BJ (cell line): Measurements from ENCODE around the gene DIP2C. TPM values are rescaled to one million over a fixed set of nuclear protein-coding genes. Genes with fewer than 3 reads are reported as not detected.

Experiments used
- CTCF ChIA-PET: fragments of 350-600 bp; formaldehyde crosslinking; extraction: SDS; loops from one replicate; lab custom pipeline; 2021; ENCODE audit warnings: antibody characterized with exemption, inconsistent platforms; lab: Yijun Ruan, JAX
- POLR2A ChIA-PET: fragments of 300-600 bp; sonication (Branson Sonifier 250); formaldehyde crosslinking; extraction: SDS; loops from one replicate; lab custom pipeline; 2021; ENCODE audit warnings: antibody characterized with exemption; lab: Charles Lee
- DNase-seq: peaks from one replicate; pipeline ENCODE4 v3.0.0-alpha.2; 2011; ENCODE audit warnings: low read depth
- H3K27me3 ChIP-seq: 2 replicates; pipeline ENCODE4 v1.6.0; 2011; ENCODE audit warnings: low read length; ENCODE audit not compliant: control insufficient read depth, insufficient read depth
- H3K36me3 ChIP-seq: 2 replicates; pipeline ENCODE4 v1.5.1; 2011; ENCODE audit warnings: low read length; ENCODE audit not compliant: control insufficient read depth, insufficient read depth
- H3K4me3 ChIP-seq: 2 replicates; pipeline ENCODE4 v1.5.1; 2011; ENCODE audit warnings: low read depth, mild to moderate bottlenecking, control low read depth, low read length
- polyA plus RNA-seq: library from polyadenylated mRNA; depleted of rRNA; stranded (reverse); fragments of >200 nt; gene quantifications from 2 replicates; pipeline ENCODE4 v1.2.3, GENCODE V29; 2011
- TF ChIP-seq, protein P1 (sequence below): IDR thresholded peaks from 2 replicates; pipeline ENCODE4 v1.5.1; 2011; ENCODE audit warnings: low read depth, mild to moderate bottlenecking, control low read depth, inconsistent platforms, low read length, moderate library complexity; ENCODE audit not compliant: insufficient read depth

The DIP2C gene
- polyA plus RNA-seq, 1 experiment: 9.3 TPM

DNA sequence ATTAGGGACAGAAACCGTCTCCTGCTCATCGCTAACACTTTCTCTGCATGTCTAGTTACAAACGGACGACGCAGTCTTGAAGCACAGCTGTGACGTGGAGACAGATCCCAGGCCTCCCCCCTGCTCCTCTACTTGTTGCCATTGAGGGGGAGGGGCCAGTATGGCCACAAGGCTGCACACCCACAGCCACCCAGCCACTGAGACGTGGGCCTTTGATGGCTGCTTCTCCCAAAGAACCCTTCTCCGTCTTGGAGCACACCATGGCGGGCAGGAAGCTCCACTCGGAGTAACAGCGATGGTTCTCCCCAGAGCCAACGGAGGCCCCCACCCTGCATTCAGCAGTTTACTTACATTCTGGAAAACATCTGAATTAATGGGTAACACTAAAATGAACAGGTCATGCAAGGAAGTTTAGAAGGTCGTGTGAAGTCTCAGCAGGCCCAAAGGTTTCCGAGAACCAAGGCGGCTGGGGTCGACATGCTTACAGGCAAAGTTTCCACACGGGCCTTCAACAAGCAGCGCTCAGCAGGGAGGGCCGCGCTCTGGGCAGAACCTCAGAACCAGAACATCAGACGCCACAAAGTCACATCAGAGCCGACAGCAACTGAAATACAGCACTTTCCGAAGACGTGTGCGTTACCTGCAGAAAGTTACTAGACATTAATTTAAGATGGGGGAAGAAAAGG, 169.6 kb downstream of the DIP2C start:
- Histone ChIP-seq H3K27me3 (no peaks in the 10 kb centered on the region), H3K4me3 (no peak overlapping the region), H3K36me3 (peaks cover 4% of the 10 kb centered on the region)
- ChIA-PET CTCF (no interaction called here), POLR2A (no interaction called here)
- TF ChIP-seq, protein P1, sequence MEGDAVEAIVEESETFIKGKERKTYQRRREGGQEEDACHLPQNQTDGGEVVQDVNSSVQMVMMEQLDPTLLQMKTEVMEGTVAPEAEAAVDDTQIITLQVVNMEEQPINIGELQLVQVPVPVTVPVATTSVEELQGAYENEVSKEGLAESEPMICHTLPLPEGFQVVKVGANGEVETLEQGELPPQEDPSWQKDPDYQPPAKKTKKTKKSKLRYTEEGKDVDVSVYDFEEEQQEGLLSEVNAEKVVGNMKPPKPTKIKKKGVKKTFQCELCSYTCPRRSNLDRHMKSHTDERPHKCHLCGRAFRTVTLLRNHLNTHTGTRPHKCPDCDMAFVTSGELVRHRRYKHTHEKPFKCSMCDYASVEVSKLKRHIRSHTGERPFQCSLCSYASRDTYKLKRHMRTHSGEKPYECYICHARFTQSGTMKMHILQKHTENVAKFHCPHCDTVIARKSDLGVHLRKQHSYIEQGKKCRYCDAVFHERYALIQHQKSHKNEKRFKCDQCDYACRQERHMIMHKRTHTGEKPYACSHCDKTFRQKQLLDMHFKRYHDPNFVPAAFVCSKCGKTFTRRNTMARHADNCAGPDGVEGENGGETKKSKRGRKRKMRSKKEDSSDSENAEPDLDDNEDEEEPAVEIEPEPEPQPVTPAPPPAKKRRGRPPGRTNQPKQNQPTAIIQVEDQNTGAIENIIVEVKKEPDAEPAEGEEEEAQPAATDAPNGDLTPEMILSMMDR: no peak
- no peak for DNase-seq

DNA sequence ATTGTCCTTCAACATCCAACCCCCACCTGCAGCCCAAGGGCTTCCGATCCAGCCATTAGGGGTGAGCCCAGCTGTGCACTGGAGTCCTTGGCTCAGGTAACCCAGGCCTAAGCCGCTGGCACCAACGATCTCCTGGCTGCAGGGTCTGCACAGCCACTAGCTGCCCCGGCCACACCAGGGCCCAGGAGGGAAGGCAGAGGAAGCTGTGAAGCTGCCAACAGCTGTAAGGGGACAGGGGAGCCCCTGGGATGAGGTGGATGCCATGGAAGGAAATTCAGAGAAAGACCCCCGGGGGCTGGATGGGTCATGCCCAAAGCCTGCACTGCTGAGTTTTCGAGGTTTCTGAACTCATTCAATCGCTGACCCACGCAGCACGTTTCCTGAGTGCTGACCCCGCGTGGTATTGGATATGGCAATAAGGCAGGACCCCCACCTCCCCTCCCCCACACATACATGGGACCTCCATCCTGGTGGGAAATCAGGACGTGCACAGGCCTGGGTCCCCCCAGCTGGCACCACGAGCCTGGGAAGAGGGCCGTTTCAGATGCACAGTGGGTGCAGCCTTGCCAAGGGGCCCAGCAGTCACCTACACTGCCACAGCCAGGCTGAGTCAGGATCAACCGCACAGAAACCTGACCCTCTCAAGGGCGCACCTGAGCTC, 170.3 kb downstream of the DIP2C start:
- no peak for DNase-seq
- TF ChIP-seq, protein P1: no peak
- POLR2A ChIA-PET: no interaction called here
- no peaks in the 10 kb centered on the region for H3K27me3 ChIP-seq
- peaks cover 5% of the 10 kb centered on the region for H3K36me3 ChIP-seq
- CTCF ChIA-PET: interaction anchor here (1.0 kb wide), 1 partner anchor 9 kb away, joined by 3 read pairs; no protein-coding TSS in a partner anchor
- H3K4me3 ChIP-seq: no peak overlapping the region

DNA sequence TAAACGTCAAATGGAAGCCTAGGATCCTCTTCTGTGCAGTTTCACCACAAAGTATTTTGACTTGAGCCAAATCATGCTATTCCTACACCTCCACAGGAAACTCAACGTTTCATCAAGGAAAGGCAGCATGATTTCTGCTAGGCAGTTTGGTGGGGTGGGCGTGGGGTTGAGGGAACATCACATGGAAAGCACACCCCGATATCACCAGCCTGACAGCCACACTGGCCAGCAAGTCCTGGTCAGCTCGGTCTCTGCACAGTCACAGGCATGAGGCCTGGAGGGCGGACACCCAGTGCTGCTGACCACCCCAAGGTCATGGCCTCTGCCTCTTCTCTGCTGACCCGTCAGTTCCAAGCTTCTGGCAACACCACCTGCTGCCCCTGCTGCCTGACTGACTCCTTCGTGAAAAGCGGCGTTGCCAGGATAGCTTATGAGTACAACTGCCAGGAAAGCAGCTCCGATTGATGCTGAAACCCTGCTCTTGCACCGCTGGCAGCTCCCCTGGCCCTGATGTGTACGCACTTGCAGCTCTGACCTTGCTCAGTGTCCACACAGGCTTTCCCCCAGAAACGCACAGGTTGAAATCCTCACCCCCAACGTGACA, 171.5 kb downstream of the DIP2C start:
- no peak for DNase-seq
- CTCF ChIA-PET: interaction anchor here (0.8 kb wide), 1 partner anchor 271 kb away, joined by 3 read pairs; no protein-coding TSS in a partner anchor

DNA sequence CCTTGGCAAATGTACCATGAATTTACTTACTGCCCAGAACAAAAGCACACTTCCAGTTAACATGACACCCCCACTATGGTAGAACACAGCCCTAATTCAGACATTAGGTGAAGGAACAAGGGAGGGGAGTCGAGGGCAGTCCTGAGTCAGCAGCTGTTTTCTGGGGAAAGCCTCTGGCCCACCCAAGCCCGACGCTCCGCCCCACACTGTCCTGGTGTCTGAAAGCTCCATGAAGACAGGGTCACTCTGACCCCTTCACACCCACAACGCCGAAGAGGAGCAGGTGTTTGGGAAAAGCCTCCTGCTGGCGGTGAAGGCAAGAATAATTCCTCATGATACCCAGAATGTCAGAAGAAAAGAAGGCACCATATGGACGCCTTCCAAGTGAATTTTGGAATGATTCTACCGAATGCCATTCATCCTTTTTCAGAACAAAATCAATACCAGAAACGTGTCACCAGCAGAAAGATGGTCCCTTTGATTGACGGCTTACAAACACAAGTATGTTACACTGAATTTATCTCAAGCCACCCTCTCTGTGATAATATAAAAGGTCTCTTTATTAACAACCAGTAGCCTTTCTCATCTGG, 172.1 kb downstream of the DIP2C start:
- TF ChIP-seq, protein P1: no peak
- DNase-seq: no peak
- peaks cover 5% of the 10 kb centered on the region; the same call in 1 of the 2 replicates for H3K36me3 ChIP-seq
- H3K4me3 ChIP-seq: no peak overlapping the region
- ChIA-PET POLR2A (no interaction called here), CTCF (interaction anchor here (0.8 kb wide), 1 partner anchor 272 kb away, joined by 3 read pairs; no protein-coding TSS in a partner anchor)
- H3K27me3 ChIP-seq: no peaks in the 10 kb centered on the region

More for the DNA sequence above, 171.5 kb downstream of the DIP2C start:
- TF ChIP-seq, protein P1: no peak
- H3K36me3 ChIP-seq: peaks cover 5% of the 10 kb centered on the region; the same call in 1 of the 2 replicates
- POLR2A ChIA-PET: no interaction called here
- no peak overlapping the region for H3K4me3 ChIP-seq
- H3K27me3 ChIP-seq: no peaks in the 10 kb centered on the region

DNA sequence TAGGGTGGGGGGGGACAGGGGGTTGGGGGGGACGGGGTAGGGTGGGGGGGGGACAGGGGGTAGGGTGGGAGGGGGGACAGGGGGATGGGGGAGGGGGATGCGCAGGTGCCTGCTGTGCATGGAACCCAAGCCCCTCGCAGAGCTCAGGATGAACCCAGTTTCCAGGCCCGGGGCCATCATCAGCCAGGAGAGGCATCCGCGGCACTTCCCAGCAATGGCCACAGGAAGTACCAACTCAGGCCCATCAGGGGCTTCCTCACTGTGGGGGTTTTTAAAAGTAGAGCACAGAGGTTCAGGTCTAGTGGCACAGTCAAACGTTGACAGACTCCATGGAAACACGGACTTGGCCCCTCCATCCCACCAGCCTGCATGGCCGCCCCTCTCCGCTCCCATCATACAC, 172.7 kb downstream of the DIP2C start:
- peaks cover 5% of the 10 kb centered on the region; the same call in 1 of the 2 replicates for H3K36me3 ChIP-seq
- H3K27me3 ChIP-seq: no peaks in the 10 kb centered on the region
- ChIA-PET POLR2A (no interaction called here), CTCF (no interaction called here)
- TF ChIP-seq, protein P1: no peak
- H3K4me3 ChIP-seq: no peak overlapping the region
- no peak for DNase-seq
